ENCODE data around the gene AFG1L.
"Not testable (repeated sequence)": the region's sequence is repeated elsewhere in the genome, so short reads cannot be mapped to it uniquely, and the experiment has no call there.

AFG1L gene

DNA sequence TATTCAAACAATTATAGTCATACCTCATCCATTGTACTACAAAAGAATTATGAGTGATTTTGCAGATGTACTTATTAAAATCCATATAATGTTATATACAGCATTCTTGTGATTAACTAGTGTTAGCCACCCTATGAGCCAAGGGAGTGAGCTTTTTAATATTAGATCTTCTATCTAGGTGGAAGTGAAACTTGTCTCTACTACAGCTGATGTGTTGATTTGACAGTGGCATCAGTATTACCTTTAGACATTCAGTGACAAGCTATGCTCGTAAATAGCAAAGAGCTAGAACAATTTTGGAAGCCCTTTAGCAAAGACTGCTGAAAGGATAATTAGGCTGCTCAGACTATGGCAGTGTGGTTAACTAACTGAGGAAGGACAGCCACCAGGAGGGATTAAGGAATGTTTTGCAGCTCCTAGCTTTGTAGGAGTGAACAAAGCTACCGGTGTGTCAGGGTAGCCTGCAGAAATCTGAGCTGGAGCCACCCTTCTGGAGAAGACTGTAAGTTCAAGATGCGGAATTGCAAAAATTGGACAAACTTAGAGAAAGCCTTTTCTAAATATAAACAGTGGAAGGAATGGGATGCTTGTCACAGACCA is 73.7 kb downstream of the AFG1L start:
- H3K4me3 ChIP-seq (replicated peaks; ENCODE audit: insufficient read depth, low read length), result no peak overlapping the region
- no peak for DNase-seq (ENCODE audit: low read depth in 1 of 2, low spot score in 1 of 2)
- no peaks in the 10 kb centered on the region for H3K27me3 ChIP-seq (ENCODE audit: insufficient read depth, poor library complexity, severe bottlenecking)
- H3K27ac ChIP-seq (replicated peaks), result no peak overlapping the region
- TF ChIP-seq, protein P1, sequence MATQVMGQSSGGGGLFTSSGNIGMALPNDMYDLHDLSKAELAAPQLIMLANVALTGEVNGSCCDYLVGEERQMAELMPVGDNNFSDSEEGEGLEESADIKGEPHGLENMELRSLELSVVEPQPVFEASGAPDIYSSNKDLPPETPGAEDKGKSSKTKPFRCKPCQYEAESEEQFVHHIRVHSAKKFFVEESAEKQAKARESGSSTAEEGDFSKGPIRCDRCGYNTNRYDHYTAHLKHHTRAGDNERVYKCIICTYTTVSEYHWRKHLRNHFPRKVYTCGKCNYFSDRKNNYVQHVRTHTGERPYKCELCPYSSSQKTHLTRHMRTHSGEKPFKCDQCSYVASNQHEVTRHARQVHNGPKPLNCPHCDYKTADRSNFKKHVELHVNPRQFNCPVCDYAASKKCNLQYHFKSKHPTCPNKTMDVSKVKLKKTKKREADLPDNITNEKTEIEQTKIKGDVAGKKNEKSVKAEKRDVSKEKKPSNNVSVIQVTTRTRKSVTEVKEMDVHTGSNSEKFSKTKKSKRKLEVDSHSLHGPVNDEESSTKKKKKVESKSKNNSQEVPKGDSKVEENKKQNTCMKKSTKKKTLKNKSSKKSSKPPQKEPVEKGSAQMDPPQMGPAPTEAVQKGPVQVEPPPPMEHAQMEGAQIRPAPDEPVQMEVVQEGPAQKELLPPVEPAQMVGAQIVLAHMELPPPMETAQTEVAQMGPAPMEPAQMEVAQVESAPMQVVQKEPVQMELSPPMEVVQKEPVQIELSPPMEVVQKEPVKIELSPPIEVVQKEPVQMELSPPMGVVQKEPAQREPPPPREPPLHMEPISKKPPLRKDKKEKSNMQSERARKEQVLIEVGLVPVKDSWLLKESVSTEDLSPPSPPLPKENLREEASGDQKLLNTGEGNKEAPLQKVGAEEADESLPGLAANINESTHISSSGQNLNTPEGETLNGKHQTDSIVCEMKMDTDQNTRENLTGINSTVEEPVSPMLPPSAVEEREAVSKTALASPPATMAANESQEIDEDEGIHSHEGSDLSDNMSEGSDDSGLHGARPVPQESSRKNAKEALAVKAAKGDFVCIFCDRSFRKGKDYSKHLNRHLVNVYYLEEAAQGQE (IDR thresholded peaks at IDR 0.05; ENCODE audit: insufficient replicate concordance, low read depth), result no peak

DNA sequence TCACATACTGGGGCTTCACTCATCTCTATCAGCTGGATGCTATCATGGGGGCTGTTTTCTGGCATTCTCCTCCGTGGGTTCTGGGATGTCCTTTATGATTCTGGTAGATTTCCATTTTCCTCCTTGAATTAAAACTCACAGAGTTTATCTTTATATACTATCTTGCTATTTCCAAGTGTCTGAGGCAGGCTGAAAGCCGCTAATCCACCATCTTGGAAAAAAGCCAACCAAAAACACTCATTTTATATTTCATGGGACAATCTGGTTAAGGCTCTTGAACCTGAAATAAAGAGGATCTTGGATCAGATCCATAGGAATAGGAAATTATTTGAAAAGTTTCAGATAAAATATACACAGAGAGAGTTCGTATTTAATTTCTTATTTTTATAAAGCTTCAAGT is 86.0 kb downstream of the AFG1L start:
- no peak for DNase-seq (ENCODE audit: low read depth in 1 of 2, low spot score in 1 of 2)
- Histone ChIP-seq H3K27me3 (ENCODE audit: insufficient read depth, poor library complexity, severe bottlenecking) (no peaks in the 10 kb centered on the region), H3K4me3 (replicated peaks; ENCODE audit: insufficient read depth, low read length) (no peak overlapping the region), H3K27ac (replicated peaks) (no peak overlapping the region)
- TF ChIP-seq, protein P1 (IDR thresholded peaks at IDR 0.05; ENCODE audit: insufficient replicate concordance, low read depth), result no peak

DNA sequence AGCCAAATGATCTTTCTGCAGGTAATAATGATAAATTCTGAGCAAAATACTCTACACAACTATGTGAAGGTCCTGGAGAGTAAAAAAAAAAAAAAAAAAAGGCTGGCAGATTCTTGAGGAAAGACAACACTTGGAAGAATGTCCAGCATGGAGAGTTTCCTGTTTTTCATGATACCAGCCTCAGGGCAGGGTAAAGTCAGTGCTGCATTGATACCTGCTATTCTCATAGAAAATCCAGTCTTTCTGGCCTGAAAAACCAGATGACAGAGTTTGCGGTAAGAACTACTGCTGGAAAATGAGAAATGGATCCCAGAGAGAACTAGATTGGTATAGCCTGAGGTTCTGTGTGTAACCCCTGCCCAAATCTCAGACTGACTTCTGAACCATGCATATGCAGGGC is 89.1 kb downstream of the AFG1L start:
- no peak overlapping the region for H3K27ac ChIP-seq (replicated peaks)
- no peak for DNase-seq (ENCODE audit: low read depth in 1 of 2, low spot score in 1 of 2)
- TF ChIP-seq, protein P2, sequence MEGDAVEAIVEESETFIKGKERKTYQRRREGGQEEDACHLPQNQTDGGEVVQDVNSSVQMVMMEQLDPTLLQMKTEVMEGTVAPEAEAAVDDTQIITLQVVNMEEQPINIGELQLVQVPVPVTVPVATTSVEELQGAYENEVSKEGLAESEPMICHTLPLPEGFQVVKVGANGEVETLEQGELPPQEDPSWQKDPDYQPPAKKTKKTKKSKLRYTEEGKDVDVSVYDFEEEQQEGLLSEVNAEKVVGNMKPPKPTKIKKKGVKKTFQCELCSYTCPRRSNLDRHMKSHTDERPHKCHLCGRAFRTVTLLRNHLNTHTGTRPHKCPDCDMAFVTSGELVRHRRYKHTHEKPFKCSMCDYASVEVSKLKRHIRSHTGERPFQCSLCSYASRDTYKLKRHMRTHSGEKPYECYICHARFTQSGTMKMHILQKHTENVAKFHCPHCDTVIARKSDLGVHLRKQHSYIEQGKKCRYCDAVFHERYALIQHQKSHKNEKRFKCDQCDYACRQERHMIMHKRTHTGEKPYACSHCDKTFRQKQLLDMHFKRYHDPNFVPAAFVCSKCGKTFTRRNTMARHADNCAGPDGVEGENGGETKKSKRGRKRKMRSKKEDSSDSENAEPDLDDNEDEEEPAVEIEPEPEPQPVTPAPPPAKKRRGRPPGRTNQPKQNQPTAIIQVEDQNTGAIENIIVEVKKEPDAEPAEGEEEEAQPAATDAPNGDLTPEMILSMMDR (IDR thresholded peaks at IDR 0.05; ENCODE audit: insufficient read depth, low read length), result no peak
- TF ChIP-seq POLR2AphosphoS5 (IDR thresholded peaks at IDR 0.05; ENCODE audit: low read depth) (no peak), SPI1 (IDR thresholded peaks at IDR 0.05; ENCODE audit: borderline replicate concordance, low read depth) (no peak), GABPA (IDR thresholded peaks at IDR 0.05; ENCODE audit: low read depth) (no peak)
- TF ChIP-seq, protein P1 (IDR thresholded peaks at IDR 0.05; ENCODE audit: insufficient replicate concordance, low read depth), result no peak
- H3K27me3 ChIP-seq (ENCODE audit: insufficient read depth, poor library complexity, severe bottlenecking), result no peaks in the 10 kb centered on the region
- no peak overlapping the region for H3K4me3 ChIP-seq (replicated peaks; ENCODE audit: insufficient read depth, low read length)

DNA sequence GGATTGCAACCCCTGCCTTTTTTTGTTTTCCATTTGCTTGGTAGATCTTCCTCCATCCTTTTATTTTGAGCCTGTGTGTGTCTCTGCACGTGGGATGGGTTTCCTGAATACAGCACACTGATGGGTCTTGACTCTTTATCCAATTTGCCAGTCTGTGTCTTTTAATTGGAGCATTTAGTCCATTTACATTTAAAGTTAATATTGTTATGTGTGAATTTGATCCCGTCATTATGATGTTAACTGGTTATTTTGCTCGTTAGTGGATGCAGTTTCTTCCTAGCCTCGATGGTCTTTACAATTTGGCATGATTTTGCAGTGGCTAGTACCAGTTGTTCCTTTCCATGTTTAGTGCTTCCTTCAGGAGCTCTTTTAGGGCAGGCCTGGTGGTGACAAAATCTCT is 94.3 kb downstream of the AFG1L start:
- not testable (repeated sequence) for H3K4me3 ChIP-seq (replicated peaks; ENCODE audit: insufficient read depth, low read length); DNase-seq (ENCODE audit: low read depth in 1 of 2, low spot score in 1 of 2); H3K27me3 ChIP-seq (ENCODE audit: insufficient read depth, poor library complexity, severe bottlenecking); H3K27ac ChIP-seq (replicated peaks)

DNA sequence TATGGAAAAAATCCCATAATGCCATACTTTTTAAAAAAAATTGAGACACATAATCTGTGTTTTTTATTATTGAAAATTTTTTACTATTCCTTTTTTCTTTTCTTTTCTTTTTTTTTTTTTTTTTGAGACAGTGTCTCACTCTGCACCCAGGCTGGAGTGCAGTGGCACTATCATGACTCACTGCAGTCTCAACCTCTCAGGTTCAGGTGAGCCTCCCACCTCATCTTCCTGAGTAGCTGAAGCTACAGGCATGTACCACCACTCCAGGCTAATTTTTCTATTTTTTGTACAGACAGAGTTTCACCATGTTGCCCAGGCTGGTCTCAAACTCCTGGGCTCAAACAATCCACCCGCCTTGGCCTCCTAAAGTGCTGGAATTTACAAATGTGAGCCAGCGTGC is 100.4 kb downstream of the AFG1L start:
- Histone ChIP-seq H3K27ac (replicated peaks) (no peak overlapping the region), H3K4me3 (replicated peaks; ENCODE audit: insufficient read depth, low read length) (no peak overlapping the region), H3K27me3 (ENCODE audit: insufficient read depth, poor library complexity, severe bottlenecking) (no peaks in the 10 kb centered on the region)
- TF ChIP-seq, protein P2 (IDR thresholded peaks at IDR 0.05; ENCODE audit: insufficient read depth, low read length), result no peak
- TF ChIP-seq SPI1 (IDR thresholded peaks at IDR 0.05; ENCODE audit: borderline replicate concordance, low read depth) (no peak), GABPA (IDR thresholded peaks at IDR 0.05; ENCODE audit: low read depth) (no peak), POLR2AphosphoS5 (IDR thresholded peaks at IDR 0.05; ENCODE audit: low read depth) (no peak)
- TF ChIP-seq, protein P1 (IDR thresholded peaks at IDR 0.05; ENCODE audit: insufficient replicate concordance, low read depth), result no peak
- DNase-seq (ENCODE audit: low read depth in 1 of 2, low spot score in 1 of 2), result no peak

Data from HL-60 (cell line).